RKO (cell line): ENCODE measurements around the gene TBL1X.
A peak's percentile ranks its signal among the peaks of the same experiment; 100 is the strongest.
"Not testable (repeated sequence)": the region's sequence is repeated elsewhere in the genome, so short reads cannot be mapped to it uniquely, and the experiment has no call there.

Source experiments
- DNase-seq: peaks from one replicate; pipeline ENCODE4 v3.0.0-alpha.2; 2016; ENCODE audit warnings: low spot score

TBL1X gene

DNA sequence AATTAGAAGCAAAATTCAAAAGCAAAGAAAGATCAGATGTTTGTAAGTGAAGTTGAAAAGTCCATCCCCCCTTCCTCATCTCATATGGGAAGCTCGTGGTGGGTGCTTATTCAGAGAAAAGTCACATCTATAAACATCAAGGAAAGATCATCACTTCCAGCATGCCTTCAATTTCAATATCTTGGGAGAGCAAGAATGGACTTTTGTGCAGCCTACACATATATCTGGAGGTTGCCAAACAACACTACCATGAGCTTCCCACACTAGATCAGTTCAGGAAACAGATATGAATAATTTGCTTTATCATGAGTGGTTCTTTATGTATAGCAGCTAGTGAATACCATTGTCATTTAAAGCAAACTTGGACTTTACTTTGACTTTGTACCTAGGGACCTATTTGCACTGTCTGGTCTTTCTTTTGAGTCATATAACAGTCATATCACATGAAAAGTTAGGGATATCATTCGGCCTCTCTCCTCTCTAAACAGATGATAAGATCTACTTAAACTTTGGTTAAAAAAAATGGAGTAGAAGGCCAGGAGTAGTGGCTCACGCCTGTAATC is 5.6 kb upstream of the TBL1X start:
- DNase-seq = no peak

DNA sequence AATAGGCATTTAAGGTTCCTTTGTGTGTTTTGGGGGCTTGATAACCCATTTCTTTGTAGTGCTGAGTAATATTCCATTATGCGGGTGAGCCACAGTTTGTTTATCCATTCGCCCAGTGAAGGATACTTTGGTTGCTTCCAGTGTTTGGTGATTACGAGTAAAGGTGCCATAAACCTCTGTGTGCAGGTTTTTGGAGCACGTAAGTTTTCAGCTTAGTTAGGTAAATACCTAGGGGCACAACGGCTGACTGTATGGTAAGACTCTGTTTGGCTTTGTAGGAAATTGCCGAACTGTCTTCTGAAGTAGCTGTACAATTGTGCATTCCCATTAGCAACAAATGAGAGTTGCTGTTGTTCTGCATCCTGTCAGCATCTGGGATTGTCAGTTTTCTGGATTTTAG is 3.8 kb upstream of the TBL1X start:
- DNase-seq = no peak

DNA sequence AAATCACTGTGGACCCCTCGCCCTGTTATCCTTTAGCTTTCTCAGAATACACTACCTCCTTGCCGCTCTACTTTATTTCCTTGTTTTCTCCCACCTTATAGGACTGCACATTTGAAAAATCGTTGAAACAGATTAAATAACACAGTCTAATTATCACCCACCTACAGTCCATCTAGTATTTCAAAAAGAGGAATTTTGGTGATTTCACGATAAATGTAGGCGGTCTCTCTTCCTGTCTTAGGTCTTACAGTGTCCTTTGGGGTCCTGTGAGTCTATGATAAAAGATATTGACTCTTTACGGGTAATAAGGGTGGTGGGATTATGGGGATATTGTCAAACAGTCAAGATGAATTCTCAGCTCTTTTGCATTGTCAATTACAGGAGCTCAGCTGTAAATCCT is 2.4 kb upstream of the TBL1X start:
- DNase-seq = no peak

DNA sequence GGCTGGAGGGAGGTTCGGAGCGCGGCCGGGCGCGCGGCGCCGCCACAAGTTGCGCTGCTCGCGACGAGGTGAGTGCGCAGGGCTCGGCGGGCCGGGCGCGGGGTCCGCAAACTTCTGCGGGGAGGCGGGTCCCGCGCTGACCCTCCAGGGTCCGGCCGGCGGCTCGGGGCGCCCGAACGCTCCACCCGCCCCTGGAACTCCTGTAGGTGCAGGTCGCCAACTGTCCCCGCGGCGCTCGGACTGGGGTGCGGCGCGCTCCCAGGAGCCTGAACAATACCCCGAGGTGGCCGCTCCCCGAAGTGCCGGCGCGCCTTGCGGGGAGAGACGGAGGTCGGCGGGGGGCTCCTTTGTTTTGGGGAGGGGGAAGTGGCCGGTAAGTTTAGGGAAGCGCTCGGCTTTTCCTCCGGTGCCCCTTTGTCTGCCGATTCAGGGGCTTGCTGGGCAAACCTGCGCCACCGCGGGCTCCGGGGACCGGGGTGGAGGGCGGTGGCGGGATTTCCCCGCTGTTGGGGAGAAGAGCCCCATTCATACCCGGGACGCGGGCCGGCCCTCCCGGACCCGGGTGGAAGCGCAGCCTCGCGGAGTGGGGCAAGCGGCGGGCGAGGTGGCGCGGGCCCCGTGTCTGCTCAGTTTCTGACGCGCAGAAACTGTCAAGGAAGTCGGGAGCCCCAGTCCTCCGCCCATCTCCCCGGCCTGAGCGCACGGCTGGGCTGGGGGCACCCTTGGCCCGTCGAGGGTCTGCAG is 694 bp downstream of the TBL1X start:
- DNase-seq = no peak

DNA sequence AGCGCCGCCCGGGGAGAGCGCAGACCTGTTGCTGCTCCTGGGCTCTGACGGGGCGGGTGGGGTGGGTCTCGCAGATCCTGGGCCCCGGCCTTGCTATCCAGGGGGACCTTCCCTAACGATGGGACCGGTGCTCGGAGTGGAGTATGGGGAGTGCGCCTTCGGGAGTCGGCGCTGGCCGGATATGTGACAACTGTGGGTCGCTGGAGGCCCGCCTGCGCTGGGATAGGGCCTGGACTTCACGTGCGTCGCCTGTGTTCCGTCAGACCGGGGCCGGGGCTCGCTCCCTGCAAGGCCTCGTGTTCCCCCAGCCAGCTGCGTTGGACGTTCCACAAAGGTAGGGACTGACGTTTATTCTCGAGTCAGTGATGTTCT is 1.3 kb downstream of the TBL1X start:
- DNase-seq = peak; percentile 41

DNA sequence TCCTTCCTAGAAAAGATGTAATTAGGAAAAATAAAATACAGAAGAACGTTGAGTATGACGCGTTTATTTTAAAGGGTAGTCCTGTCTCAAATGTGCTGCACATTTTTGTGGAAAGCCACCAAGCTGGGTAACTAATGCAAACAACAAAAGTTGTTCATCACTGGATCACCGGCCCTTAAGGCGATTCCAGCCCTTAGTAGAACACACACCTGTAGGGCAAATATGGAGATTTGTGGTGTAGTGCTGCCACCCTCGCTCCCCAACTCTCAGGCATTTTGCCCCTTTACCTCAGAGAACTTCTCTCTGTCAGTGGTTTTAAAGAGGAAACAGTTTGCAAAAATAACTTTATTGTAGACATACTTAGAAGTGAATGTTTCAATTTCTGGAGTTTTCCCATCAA is 1.9 kb downstream of the TBL1X start:
- DNase-seq = no peak

DNA sequence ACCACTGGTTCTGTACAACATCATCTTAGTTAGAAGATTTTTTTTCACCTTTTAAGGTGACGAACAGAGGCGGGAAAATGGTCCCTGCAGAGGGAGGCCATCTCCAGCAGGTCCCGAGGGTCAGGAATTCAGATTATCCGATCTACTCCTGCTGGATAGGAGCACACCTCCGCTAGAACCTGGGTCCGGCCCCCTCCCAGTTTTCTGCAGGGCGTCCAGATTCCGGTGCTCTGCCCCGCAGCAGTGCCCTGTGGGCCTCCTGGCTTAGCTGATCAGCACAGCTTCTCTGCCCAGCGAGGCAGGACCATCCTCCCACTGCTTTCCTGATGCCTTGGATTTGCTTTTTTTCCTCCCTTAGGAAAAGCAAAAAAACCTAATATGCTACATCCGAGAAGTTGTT is 2.3 kb downstream of the TBL1X start:
- no peak for DNase-seq

DNA sequence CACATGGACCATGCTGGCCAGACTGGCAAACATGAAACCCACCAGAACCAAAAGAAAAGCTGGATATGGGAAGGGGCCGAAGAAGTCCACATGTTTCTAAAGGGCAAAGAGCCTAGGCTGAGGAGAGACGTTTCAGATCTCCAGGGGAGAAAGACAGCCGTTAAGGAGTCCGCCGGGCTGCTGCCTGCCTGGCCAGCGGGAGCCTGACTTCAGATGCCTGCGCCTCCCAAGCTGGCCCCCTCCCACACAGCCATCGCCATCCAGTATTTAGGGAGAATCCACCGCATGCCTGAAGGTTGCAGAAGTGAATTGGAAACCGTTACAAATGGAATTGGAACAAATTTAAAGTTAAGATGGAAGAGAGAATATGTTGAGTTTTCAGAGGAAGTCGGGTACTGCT is 2.9 kb downstream of the TBL1X start:
- DNase-seq = no peak

DNA sequence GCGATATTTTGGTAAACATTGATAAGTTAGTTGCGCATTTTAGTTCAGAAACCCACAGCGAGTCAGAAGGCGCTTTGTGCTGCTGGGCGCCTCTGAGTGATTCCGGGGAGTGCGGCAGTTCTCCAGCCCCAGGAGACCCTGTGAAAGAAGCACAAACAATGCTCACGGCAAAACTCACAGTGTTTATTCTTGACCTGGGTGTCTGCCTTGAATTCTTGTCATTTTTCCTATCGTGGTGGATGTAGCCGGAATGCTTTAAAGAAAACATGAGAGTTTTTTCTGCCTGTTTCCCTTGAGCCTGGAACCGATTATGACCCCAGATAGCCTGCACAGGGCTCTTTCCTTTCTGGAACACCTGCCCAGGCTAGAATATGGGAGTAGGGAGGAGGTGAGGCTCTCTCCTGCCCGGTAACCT is 6.7 kb downstream of the TBL1X start:
- no peak for DNase-seq

DNA sequence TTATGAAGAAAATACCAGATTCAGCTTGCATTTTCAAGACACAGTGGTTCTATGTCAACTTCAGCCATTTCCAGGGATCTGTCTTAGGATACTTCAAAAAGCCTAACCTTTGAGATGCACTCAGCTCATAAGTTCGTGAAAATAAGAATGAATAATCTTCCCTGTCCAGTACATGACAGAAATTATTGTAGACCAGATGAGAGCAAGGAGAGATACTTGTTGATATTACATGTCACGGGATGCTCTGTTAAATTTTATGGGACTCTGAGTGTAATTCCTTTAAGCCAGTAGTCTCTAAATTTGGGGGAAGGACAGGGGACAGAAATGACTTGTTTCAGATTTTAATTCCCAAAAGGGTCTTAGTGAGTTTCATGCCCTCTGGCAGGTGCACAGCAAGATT is 8.8 kb downstream of the TBL1X start:
- DNase-seq = no peak

DNA sequence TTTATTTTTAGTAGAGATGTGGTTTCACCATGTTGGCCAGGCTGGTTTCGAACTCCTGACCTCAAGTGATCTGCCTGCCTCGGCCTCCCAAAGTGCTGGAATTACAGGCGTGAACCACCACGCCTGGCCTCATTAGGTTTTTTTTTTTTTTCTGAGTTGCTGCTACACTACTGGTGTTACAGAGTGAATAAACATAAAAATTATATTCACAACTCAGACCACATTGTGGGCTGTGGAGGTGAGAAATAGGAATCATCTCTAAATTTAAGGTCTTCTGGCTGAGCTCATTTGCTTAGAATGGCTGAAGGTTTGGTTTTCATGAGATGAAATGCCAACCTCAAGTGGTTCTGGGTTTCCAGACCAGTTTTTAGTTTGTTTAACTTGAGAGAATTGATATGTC is 10.6 kb downstream of the TBL1X start:
- DNase-seq = not testable (repeated sequence)

DNA sequence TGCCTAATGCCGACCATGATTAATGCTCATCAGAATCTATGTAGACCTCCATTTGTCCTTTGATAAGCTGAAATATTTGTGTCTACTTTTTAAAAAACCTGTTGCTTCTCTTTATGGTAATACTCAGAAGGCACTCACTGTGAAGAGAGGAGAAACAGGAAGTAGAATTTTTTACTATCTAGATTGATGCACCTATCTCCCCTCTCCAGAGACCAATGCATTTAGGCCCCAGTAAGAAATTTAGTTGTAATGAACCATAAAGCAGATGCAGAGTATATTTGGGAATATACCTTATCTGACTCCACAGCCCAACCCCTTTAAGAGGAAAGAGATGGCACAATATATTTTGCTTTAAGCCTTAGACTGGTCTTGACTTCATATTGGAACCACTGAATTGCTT is 11.1 kb downstream of the TBL1X start:
- DNase-seq = no peak

DNA sequence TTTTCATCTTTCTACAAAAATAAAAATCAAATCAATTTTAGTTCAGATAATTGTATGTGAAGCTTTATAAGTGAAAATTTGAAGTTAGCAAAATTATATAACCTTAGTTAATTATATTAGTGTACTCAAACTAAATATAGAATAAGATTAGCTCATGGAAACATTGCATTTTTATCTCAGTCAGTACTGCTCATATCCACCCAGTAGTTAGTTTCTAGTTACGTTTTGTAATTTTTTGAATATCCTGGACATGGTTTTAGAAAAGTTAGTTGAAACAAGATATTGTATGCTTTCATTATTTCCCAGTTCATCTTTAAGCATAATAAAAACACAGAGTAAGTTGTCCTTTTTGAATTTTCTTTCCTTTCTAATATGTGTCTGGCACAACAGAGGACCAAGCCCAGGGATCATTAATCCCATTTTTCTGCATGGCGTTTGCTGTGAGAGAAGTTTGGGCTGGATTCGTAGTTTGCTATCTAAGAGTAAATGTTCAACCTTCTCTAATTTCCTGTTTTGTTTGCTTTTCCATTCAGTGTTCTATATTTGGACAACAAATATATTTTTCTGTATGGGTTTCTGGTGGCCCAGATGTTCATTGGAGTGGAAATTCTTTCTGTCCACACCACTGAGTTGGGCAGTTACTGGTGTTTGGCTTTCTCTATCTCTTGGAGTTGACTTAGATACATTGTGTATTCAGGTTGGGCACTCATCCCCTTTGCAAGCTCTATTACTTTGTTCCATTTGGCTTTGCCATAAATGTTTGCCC is 12.1 kb downstream of the TBL1X start:
- DNase-seq = no peak

DNA sequence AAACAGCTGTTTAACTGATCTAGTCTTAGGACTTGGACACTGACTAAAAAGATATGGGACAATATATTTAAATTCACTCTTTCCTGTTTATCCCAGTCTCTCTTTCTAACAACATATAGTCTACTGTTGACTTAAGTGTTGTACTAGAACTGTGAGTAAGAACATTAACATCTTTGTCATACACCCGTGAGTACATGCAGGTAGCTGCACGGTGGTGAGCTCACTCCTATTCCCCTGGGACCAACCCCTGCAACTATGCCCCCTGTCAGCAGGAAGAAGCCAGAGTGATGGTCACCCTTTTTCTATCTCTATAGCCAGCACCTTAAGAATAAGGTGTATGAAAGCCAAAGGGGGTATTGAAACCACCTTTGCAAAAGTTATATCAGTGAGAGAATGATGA is 17.6 kb downstream of the TBL1X start:
- DNase-seq = no peak

DNA sequence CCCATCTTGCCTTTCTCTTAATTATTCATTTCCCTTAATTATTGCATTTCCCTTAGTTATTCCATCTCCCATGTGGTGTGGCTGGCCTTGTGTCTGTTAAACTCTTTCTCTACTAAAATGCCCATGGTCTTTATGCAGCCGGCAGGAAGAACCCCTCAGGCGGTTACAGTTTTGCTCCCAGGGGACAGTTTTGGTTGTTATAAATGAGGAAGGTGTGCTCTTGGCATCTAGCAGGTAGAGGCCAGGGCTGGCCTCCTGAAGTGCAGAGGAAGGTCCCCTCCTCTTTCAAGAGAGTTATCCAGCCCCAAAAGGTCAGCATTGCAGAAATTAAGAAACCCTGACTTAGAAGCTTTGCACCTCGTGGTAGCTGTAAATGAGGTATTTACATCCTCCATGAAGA is 18.0 kb downstream of the TBL1X start:
- DNase-seq = no peak

DNA sequence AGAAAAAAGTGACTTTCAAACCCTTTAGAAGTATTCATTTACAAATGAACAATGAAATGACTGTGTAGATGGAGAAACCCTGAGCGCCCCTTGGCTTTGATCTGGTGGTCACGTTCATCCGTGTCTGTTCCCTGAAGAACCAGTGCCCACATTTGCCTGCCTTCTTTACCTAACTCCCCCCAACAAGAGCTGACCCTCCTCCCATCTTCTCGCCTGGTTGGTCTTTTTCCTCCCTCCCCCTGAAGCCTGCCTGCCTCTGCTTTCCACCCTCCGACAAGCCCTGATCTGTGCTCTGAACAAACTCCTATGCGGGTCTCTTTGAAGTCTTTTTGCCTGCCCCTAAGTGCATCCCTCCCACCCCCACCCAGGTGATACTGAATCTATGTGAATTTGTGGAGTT is 18.5 kb downstream of the TBL1X start:
- no peak for DNase-seq

DNA sequence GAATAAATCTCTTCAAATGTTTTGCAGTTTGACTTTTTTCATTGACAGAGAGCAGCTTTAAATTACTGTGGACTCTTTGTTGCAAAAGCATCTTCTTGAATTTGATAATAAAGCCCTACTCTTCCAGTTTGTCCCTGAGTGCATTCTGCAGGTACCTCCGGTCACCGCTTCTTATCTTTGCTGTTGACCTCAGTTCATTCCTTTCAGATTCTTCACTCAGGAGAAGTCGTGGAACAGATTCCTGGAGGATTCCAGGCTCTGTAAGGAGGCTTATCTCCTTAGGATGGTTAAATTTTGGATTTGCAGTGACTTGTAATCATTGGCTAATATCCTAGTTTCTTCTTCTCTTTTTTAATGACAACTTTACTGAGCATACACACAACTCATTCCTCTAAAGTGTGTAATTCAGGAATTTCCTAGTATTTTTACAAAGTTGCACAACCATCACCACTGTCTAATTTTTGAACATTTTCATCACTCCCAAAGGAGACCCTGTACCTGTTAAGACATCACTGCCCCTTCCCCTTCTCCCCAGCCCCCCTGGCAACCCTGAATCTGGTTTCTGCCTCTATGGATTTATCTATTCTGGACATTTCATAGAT is 22.0 kb downstream of the TBL1X start:
- no peak for DNase-seq

DNA sequence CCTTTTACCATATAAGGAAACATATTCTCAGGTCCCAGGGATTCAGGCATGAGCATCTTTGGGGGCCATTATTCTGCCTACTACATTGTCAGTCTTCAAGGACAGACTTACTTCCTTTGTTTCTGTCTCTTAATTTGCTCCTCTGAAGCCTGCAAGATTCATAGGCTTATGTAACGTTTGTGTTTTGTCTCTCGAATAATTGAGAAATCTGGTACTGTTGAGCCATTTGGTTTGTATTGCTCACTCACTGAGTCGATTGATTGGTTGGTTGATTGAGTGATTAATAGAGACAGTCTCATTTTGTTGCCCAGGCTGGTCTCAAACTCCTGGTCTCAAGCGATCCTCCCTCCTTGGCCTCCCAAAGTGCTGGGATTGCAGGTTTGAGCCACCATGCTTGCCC is 23.7 kb downstream of the TBL1X start:
- DNase-seq = no peak

DNA sequence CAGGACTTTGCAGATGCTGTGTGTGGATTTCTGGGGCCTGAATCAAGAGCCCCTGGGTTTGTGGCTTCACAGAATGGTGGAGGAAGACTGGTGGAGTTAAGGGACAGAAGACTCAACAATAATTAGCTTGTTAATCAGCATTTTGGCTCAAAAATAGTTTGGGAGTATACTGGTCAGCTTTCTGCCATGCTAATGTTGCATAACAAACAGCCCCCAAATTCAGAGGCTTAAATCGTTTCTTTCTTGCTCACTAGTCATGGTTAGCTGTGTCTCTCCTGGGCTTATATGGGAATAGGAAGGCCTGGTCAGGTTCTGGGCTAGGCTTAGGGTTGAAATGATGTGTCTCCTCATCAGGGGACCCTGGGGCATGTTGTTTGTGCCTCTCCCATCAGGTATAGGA is 24.4 kb downstream of the TBL1X start:
- no peak for DNase-seq

DNA sequence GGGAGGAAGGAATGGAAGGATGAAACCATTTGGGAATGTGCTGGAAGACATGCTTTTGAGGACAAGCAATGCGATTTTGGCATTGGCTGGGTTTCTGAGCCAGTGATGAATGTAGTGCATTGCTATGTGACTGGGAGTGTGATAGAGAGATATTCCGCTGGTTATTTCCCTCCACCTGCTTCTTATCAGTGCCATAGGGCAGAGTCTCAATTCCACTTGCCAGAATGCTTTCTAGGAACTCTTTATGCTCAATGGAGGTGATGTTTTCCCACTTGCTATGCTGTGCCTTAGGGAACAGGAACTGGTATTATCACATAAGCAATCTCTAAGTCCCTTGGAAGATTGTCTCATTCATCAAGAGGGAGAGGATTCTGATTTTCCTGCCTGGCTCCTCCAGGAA is 28.0 kb downstream of the TBL1X start:
- DNase-seq = no peak

DNA sequence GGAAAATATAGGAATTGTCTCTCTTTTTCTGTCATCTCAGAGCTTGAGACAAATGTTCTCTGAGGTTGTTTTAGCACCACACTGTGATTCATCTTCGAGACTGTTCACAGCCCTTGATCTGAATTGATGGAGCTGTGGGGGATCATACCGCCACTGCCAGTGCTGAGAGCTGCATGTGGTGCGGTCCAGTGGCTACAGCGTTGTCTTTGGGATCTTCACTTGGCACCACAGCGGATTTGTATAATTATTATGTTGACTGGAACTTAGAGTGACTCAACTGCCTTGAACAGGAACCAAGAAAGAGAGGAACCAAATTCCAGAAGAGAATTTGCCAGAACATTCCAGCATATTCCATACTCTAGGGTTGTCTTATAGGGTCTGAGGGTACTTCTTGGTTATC is 29.1 kb downstream of the TBL1X start:
- no peak for DNase-seq

DNA sequence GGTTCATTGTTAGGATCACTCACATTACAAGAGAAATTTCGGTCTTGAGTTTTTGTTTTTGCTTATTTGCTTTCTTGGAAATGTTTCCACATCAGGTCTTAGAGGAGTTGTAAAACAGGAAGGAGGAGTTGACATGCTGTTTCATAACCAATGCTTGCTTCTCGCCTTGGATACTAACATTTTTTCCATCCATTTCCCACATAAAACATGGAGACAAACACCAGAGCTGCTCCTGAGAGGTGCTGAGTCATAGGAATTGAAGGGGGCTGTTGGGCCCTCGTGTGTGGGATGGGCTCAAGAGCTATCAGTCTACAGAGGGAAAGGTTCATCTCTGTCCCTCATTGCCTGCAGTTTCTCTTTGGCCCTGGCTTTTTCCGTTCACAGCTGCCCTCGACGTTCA is 29.9 kb downstream of the TBL1X start:
- no peak for DNase-seq

DNA sequence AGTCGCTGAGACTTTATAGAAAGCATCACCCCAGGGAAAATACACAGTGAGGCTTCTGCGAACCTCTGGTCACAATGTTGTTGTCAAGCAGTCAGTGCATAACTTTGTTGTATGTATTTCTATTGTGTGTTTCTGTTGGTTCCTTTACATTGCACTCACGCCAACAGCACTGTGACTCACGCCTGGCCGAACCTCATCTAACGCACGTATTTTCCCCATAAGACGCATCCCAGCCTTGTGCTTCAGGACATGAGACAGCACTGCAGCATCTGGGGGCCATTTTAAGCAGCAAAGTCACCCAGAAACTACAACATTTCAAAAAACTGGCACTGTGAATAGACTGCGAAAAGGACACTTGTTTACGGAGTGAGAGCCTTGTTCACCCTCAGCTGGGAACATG is 30.6 kb downstream of the TBL1X start:
- DNase-seq = no peak
